LNCaP clone FGC (cell line): ENCODE measurements around the gene IGF2R.

Experiments
- DNase-seq: peaks from one replicate; pipeline ENCODE4 v3.0.0-alpha.2; 2011; ENCODE audit warnings: low read depth
- H3K4me3 ChIP-seq: 2 replicates; pipeline ENCODE4 v1.5.1; 2011; ENCODE audit warnings: mild to moderate bottlenecking, low read depth, low read length, control low read depth
- TF ChIP-seq, protein P1 (sequence below): IDR thresholded peaks from 2 replicates; pipeline ENCODE4 v1.5.1; 2012; ENCODE audit warnings: mild to moderate bottlenecking; ENCODE audit not compliant: control insufficient read depth, insufficient read depth; ENCODE audit errors: extremely low read depth

IGF2R gene

DNA sequence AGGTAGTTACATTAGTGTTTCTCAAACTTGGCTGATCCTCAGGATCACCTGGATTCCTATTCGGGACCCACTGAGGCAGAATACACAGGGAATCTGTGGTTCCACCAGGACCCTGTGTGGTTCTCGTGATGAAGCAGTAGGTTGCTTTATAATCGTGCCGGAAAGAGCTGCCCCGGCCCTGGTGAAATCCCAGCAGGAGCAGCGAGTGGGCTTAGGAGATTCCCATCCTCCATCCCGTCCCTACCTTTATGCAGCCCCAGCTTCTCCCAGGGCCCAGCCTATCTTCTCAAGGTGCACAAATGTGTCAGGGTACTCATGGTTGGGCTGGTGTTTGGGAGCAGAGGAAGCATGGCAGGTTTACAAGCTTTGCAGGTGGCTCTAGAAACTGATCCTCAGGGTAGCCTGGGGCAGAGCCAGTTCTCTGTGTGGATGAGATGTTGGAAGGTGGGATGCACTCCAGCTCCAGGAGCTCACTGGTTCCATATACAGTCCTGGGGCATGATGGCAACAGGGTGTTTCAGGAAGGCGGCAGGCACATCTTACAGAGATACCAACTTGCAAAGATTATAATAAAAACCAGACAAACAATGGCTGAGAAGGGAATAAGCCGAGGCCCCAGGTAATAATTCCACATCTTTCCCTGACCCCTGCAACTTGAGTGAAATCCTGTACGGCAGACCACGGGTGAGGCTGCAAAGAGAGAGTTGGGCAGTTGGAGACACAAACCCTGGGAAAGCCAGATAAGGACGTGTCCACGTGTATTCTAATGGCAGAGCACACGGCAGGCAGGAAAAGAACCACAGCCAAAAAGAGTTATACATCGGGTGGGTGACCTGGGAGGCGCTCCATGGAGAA, 158.6 kb downstream of the IGF2R start:
- no peak for DNase-seq
- H3K4me3 ChIP-seq, result no peak overlapping the region
- TF ChIP-seq, protein P1, sequence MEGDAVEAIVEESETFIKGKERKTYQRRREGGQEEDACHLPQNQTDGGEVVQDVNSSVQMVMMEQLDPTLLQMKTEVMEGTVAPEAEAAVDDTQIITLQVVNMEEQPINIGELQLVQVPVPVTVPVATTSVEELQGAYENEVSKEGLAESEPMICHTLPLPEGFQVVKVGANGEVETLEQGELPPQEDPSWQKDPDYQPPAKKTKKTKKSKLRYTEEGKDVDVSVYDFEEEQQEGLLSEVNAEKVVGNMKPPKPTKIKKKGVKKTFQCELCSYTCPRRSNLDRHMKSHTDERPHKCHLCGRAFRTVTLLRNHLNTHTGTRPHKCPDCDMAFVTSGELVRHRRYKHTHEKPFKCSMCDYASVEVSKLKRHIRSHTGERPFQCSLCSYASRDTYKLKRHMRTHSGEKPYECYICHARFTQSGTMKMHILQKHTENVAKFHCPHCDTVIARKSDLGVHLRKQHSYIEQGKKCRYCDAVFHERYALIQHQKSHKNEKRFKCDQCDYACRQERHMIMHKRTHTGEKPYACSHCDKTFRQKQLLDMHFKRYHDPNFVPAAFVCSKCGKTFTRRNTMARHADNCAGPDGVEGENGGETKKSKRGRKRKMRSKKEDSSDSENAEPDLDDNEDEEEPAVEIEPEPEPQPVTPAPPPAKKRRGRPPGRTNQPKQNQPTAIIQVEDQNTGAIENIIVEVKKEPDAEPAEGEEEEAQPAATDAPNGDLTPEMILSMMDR, result no peak

DNA sequence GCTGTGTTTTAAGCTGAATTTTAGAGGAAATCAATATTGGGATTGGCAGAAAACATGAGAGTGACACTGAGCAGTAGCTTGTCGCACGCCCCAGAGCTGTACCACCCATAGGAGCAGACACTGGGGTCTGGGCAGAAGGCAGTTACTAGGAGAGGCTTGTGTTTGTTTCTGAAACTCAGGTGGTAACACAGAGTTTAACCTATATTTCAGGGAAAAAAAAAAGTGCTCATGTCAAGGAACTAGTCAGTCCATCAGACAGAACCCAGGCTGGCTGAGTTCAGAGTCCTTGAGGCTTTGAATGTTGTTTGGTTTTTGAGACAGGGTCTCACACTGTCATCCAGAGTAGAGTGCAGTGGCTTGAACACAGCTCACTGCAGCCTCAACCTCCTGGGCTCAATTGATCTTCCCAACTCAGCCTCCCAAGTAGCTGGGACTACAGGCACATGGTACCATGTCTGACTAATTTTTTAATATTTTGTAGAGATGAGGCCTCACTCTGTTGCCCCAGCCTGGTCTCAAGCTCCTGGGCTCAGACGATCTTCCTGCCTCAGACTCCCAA, 159.3 kb downstream of the IGF2R start:
- no peak overlapping the region for H3K4me3 ChIP-seq
- TF ChIP-seq, protein P1, result no peak
- no peak for DNase-seq

DNA sequence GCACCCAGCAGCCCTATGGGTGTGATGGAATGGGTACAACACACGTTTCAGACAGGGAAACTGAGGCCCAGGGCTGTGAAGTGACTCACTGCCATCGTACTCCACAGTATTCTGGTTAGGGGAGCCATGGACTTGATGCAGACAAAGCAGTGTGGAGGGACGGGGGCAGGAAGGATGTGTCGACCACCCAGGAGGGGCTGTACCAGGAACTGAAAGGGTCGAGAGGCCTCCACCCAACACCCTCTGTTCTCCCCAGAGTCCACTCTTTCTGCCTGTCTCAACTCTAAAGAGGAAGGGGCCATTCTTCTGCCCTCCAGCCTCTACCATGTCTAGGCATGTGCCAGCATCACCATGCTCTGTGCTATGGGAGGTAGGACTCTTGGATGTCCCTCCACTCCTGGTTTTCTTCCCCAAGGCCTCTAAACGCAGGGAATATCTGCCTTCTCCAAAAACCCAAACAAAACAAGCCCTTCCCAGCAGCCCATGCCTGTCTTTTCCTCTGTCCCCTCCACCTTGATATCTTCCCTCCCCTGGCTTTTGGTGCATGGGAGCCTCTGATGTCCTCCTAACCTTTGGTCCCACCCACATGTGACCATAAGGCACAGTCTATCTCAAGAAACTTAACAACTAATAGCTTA, 160.1 kb downstream of the IGF2R start:
- TF ChIP-seq, protein P1, result no peak
- DNase-seq, result no peak
- H3K4me3 ChIP-seq, result no peak overlapping the region

DNA sequence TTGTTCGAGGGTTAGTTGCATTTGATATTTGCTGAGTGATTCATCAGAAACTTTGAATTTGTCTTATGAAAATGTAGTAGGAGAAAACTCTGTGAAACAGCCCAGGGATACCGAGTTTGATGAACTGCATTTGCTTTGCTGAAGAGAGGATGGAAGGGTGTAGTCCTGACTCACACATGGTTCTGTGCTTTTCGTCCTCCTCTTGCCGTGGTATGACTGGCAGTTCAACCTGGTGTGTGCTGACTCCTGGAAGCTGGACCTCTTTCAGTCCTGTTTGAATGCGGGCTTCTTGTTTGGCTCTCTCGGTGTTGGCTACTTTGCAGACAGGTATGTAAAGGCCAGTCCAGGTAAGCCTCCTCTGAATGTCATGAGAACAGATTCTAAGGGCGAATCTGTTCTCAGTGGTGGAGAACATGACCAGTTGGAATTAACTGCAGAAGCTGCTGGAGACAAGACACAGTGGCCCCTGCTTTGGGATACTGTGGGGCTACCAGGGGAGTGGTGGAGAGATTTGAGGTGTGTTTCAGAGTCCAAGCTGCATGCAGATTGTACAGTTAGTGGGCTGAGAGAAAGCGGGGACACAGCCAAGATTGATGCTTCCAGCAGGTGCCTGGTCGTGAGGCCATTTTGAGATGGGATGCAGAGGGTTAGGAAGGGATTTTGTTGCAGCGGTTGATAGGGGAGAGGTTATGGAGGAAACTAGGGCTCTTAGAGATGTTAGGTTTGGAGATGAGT, 161.2 kb downstream of the IGF2R start:
- TF ChIP-seq, protein P1, result no peak
- H3K4me3 ChIP-seq, result no peak overlapping the region
- no peak for DNase-seq

DNA sequence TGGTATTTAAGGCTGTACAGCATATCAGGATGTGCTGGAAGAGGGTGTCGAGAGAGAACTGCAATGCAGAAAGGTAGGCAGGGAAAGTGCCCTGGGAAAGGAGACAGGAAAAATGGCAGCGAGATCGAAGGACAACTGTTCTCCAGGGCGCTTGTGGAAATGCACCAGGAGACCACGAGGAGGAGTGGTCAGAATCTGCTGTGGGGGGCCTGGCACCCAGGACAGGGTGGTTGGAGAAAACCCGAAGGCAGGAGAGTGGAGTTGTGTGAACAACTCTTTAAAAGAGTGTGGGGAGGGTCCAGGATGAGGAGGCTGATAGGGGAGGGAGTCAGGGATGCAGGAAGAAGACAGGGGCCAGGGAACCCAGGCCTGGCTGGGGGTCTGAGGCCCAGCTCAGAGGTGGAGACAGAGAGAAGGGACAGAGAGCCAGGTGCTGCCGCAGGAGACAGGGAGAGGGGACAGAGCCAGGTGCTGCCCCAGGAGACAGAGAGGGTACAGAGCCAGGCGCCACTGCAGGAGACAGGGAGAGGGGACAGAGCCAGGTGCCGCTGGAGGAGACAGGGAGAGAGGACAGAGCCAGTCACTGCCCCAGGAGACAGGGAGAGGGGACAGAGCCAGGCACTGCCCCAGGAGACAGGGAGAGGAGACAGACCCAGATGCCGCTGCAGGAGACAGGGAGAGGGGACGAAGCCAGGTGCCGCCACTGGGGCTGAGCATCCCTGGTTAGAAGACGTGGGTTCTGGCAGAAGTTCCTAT, 162.0 kb downstream of the IGF2R start:
- DNase-seq, result no peak
- TF ChIP-seq, protein P1, result no peak
- no peak overlapping the region for H3K4me3 ChIP-seq

DNA sequence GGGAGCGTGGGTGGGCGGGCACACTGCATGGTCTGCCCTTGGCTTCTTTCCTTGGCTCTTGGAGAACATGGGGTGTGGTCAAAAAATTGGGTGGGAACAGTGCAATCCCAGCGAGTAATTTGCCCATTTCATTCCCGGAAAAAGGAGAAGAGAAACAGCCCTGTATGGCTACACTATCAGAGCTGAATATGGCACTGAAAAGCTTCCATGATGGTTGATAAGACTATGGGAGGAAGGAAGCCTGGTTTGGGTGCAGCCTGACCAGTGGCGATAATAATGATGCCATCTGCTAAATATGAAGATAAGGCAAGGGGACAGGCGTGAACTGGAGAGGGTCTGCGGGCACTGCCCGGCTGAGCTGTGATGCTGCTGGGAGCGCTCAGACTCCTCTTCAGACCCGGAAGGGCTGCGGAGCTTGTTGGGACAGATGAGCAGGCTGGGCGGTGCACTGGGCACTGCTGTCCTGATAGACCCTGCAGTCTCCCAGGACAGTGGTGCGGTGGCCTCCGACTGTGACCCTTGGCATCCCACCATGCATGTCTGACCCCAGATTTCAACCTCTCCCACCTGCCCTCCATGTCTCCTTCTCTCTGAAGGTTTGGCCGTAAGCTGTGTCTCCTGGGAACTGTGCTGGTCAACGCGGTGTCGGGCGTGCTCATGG, 162.9 kb downstream of the IGF2R start:
- no peak overlapping the region for H3K4me3 ChIP-seq
- DNase-seq, result no peak
- TF ChIP-seq, protein P1, result no peak
